ENCODE results near the gene NSG1.

- no peak for TF ChIP-seq CTCF (IDR thresholded peaks at IDR 0.05)
- TF ChIP-seq POLR2A (IDR thresholded peaks at IDR 0.05), result no peak
- no peak for TF ChIP-seq EP300 (IDR thresholded peaks at IDR 0.05)
Measured at GRCh38 chr4:4421356-4421755, 34.5 kb downstream of the NSG1 start.
